Caco-2 (cell line): ENCODE measurements around the gene CCDC134. TPM values are rescaled to one million over a fixed set of nuclear protein-coding genes. Genes with fewer than 3 reads are reported as not detected.

Source experiments
- BruUV-seq: library from RNA; stranded (reverse); fragments of 400-500 nt; replicated peaks from 2 replicates; lab custom pipeline; 2021; lab: Mats Ljungman, UMichigan
- CTCF ChIA-PET: fragments of 300-600 bp; sonication (Branson Sonifier 250); formaldehyde crosslinking; loops from one replicate; lab custom pipeline; 2022; ENCODE audit warnings: antibody characterized with exemption; lab: Charles Lee
- POLR2A ChIA-PET: fragments of 300-600 bp; sonication (Branson Sonifier 250); formaldehyde crosslinking; loops from one replicate; lab custom pipeline; 2022; ENCODE audit warnings: antibody characterized with exemption; lab: Charles Lee
- DNase-seq, 2 experiments: peaks; one replicate each; pipeline versions ENCODE4 v3.0.0 to v3.0.0-alpha.2; 2020 to 2022
- H3K27me3 ChIP-seq: replicated peaks from 2 replicates; pipeline ENCODE4 v1.6.0; 2011; ENCODE audit warnings: low read length; ENCODE audit not compliant: control insufficient read depth, insufficient read depth
- H3K36me3 ChIP-seq: 2 replicates; pipeline ENCODE4 v1.5.1; 2011; ENCODE audit warnings: low read length; ENCODE audit not compliant: control insufficient read depth, insufficient read depth
- H3K4me1 ChIP-seq: fragments of 250-450 bp; sonication (Bioruptor Pico); 2 replicates; pipeline ENCODE4 v1.5.1; 2020; ENCODE audit warnings: mild to moderate bottlenecking
- H3K4me3 ChIP-seq: 2 replicates; pipeline ENCODE4 v1.5.1; 2011; ENCODE audit warnings: low read depth, mild to moderate bottlenecking, control low read depth, low read length
- H3K9me3 ChIP-seq: fragments of 250-450 bp; sonication (Bioruptor Pico); 2 replicates; pipeline ENCODE4 v1.5.1; 2020; ENCODE audit warnings: mild to moderate bottlenecking, moderate library complexity
- H3K27ac Mint-ChIP-seq: one replicate; pipeline ENCODE4 v1.8.0; 2022; ENCODE audit warnings: mixed read lengths; ENCODE audit not compliant: unreplicated experiment
- H3K27me3 Mint-ChIP-seq: one replicate; pipeline ENCODE4 v1.8.0; 2022; ENCODE audit warnings: mixed read lengths; ENCODE audit not compliant: insufficient read depth, unreplicated experiment
- H3K36me3 Mint-ChIP-seq: one replicate; pipeline ENCODE4 v1.8.0; 2022; ENCODE audit warnings: mild to moderate bottlenecking, mixed read lengths; ENCODE audit not compliant: insufficient read depth, unreplicated experiment
- H3K4me1 Mint-ChIP-seq: one replicate; pipeline ENCODE4 v1.8.0; 2022; ENCODE audit warnings: low read depth, mixed read lengths; ENCODE audit not compliant: unreplicated experiment
- H3K4me3 Mint-ChIP-seq: one replicate; pipeline ENCODE4 v1.8.0; 2022; ENCODE audit warnings: mild to moderate bottlenecking, moderate library complexity, mixed read lengths; ENCODE audit not compliant: unreplicated experiment
- H3K9me3 Mint-ChIP-seq: one replicate; pipeline ENCODE4 v1.8.0; 2022; ENCODE audit warnings: mixed read lengths; ENCODE audit not compliant: unreplicated experiment
- intact Hi-C: fragments of 100-400 bp; cut with micrococcal nuclease; formaldehyde crosslinking; loops from one replicate; pipeline ENCODE4 v1.10.0; 2022; ENCODE audit not compliant: unreplicated experiment
- total RNA-seq: library from RNA; stranded (reverse); gene quantifications from 2 replicates; pipeline ENCODE4 v1.2.3, GENCODE V29; 2022
- TF ChIP-seq, protein P1 (sequence below), 2 experiments: fragments of 200-600 bp in 1 of 2; IDR thresholded peaks; 1 replicate in 1 of 2; 2 replicates in 1 of 2; pipeline versions ENCODE4 v1.5.1 to v1.8.0; 2011 to 2022; ENCODE audit warnings: antibody characterized with exemption in 1 of 2, control low read depth in 1 of 2, inconsistent platforms in 1 of 2, low read depth in 1 of 2, low read length in 1 of 2, mild to moderate bottlenecking in 1 of 2, moderate library complexity in 1 of 2; ENCODE audit not compliant: insufficient read depth in 1 of 2, severe bottlenecking in 1 of 2, unreplicated experiment in 1 of 2

CCDC134 gene
- total RNA-seq, 1 experiment from 2014 or later = 24.8 TPM

DNA sequence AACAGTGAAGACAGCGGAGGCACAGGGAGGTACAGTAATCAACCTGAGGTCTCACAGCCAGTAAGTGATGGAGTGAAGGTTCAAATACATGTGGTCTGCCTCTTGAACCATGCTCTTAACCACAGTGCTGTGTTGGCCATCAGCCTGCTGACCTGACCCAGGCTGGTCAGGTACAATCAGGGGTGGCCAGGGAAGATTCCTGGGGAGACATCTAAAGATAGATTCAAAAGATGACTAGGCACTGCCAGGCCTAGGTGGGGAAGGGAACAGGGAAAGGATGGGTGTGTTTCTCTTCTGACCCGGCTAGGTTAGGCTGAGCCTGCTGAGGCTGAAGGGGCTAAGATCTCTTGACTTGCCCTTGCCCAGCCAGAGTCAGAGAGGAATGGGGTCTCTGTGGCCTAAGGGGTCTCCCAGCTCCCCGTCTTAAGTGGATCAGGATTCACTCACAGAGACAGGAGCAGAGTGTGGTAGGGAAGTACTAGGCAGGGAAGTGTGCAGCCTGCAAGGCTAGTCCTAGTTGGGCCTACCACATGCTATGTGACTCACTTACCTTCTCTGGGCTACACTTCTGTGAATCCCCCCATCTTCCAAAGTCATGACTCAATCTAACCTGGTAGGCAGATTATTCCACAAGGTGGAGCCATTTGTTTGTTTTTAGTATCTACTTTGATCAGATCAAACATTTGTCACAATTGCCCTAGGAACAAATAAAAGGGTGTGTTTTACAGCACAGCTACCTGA is 22.0 kb downstream of the CCDC134 start:
- no TSS peak for BruUV-seq
- no peak overlapping the region for H3K4me3 Mint-ChIP-seq
- no peaks in the 10 kb centered on the region for H3K9me3 ChIP-seq
- ChIA-PET CTCF (interaction anchor here (1.0 to 2.0 kb wide), 4 partner anchors 10 to 125 kb away, joined by 4 to 12 read pairs (median 6); partner anchors contain the start of gene SREBF2), POLR2A (no interaction called here)
- no peak overlapping the region for H3K4me3 ChIP-seq
- H3K36me3 Mint-ChIP-seq = peaks cover 26% of the 10 kb centered on the region
- intact Hi-C loops = loop anchor here (2.0 to 5.0 kb wide), 2 partner anchors 35 to 118 kb away; no protein-coding TSS in a partner anchor
- no peaks in the 10 kb centered on the region; the same call in 1 of the 2 replicates for H3K36me3 ChIP-seq
- H3K9me3 Mint-ChIP-seq = no peaks in the 10 kb centered on the region
- H3K4me1 ChIP-seq = no peaks in the 10 kb centered on the region
- no peaks in the 10 kb centered on the region for H3K27me3 ChIP-seq
- peak overlapping the region; percentile 8 for H3K27ac Mint-ChIP-seq
- TF ChIP-seq, protein P1, sequence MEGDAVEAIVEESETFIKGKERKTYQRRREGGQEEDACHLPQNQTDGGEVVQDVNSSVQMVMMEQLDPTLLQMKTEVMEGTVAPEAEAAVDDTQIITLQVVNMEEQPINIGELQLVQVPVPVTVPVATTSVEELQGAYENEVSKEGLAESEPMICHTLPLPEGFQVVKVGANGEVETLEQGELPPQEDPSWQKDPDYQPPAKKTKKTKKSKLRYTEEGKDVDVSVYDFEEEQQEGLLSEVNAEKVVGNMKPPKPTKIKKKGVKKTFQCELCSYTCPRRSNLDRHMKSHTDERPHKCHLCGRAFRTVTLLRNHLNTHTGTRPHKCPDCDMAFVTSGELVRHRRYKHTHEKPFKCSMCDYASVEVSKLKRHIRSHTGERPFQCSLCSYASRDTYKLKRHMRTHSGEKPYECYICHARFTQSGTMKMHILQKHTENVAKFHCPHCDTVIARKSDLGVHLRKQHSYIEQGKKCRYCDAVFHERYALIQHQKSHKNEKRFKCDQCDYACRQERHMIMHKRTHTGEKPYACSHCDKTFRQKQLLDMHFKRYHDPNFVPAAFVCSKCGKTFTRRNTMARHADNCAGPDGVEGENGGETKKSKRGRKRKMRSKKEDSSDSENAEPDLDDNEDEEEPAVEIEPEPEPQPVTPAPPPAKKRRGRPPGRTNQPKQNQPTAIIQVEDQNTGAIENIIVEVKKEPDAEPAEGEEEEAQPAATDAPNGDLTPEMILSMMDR (IDR thresholded peaks at IDR 0.05; ENCODE audit: insufficient read depth in 1 of 2, low read depth in 1 of 2, low read length in 1 of 2, severe bottlenecking in 1 of 2, unreplicated experiment in 1 of 2) = peak; percentile 45 to 53
- peaks cover 15% of the 10 kb centered on the region for H3K4me1 Mint-ChIP-seq
- H3K27me3 Mint-ChIP-seq = no peaks in the 10 kb centered on the region
- peak in 1 of 2 experiments; percentile 54 for DNase-seq

DNA sequence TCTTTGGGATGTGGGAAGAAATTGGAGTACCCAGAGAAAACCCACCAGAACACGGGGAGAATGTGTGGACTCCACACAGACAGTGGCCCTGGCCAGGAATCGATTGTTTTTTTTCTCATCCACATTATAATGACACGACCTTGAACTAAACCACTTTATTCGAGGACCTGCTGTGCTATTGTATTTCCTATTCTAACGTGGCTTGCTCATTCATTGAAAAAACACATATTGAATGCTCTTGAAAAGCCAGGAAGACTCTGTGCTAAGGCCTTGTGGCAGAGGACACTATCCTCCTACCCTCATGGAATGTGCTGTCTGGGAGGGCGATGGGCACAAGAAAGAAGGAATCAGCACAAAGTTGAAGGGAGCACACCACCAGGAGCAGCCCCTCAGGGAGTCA is 23.3 kb downstream of the CCDC134 start:
- Histone ChIP-seq H3K27me3 (no peaks in the 10 kb centered on the region), H3K4me3 (no peak overlapping the region), H3K4me1 (no peaks in the 10 kb centered on the region), H3K9me3 (no peaks in the 10 kb centered on the region), H3K36me3 (no peaks in the 10 kb centered on the region; the same call in 1 of the 2 replicates)
- POLR2A ChIA-PET = no interaction called here
- Mint-ChIP-seq H3K27me3 (no peaks in the 10 kb centered on the region), H3K4me3 (no peak overlapping the region), H3K36me3 (peaks cover 26% of the 10 kb centered on the region), H3K4me1 (peaks cover 22% of the 10 kb centered on the region), H3K9me3 (no peaks in the 10 kb centered on the region), H3K27ac (no peak overlapping the region)
- TF ChIP-seq, protein P1 (IDR thresholded peaks at IDR 0.05; ENCODE audit: insufficient read depth in 1 of 2, low read depth in 1 of 2, low read length in 1 of 2, severe bottlenecking in 1 of 2, unreplicated experiment in 1 of 2) = no peak
- intact Hi-C loops = loop anchor here (2.0 to 5.0 kb wide), 2 partner anchors 34 to 117 kb away; no protein-coding TSS in a partner anchor
- no peak for DNase-seq
- BruUV-seq = no TSS peak
- CTCF ChIA-PET = no interaction called here

DNA sequence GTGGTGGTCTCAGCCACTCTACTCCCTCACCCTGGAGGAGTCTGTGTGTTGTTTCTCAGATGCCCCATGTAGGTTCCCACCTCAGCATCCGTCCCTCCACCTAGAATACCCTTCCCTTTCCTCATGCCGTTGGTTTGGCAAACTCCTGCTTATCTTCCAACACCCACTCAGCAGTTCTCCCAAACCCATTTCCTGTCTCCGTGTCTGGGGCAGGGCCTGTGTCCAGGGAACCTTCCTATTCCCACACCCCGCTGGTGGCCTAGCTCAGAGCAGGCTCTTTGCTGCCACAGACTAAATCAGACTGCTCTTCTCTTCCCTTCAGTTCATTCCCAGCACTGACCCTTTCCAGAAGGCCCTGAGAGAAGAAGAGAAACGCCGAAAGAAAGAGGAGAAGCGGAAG is 24.9 kb downstream of the CCDC134 start:
- intact Hi-C loops = no loop called here
- H3K9me3 Mint-ChIP-seq = no peaks in the 10 kb centered on the region
- H3K27ac Mint-ChIP-seq = peak overlapping the region; percentile 24
- Histone ChIP-seq H3K36me3 (no peaks in the 10 kb centered on the region; the same call in 1 of the 2 replicates), H3K27me3 (no peaks in the 10 kb centered on the region), H3K4me3 (no peak overlapping the region), H3K9me3 (no peaks in the 10 kb centered on the region), H3K4me1 (no peaks in the 10 kb centered on the region)
- TF ChIP-seq, protein P1 (IDR thresholded peaks at IDR 0.05; ENCODE audit: insufficient read depth in 1 of 2, low read depth in 1 of 2, low read length in 1 of 2, severe bottlenecking in 1 of 2, unreplicated experiment in 1 of 2) = no peak
- H3K36me3 Mint-ChIP-seq = peaks cover 26% of the 10 kb centered on the region
- ChIA-PET POLR2A (no interaction called here), CTCF (interaction anchor here (1.2 kb wide), 1 partner anchor 60 kb away, joined by 3 read pairs; no protein-coding TSS in a partner anchor)
- no peak for DNase-seq
- no peaks in the 10 kb centered on the region for H3K27me3 Mint-ChIP-seq
- no TSS peak for BruUV-seq
- H3K4me1 Mint-ChIP-seq = peaks cover 22% of the 10 kb centered on the region
- no peak overlapping the region for H3K4me3 Mint-ChIP-seq
